Adipocyte (in vitro differentiated cells): ENCODE results near the gene CASTOR1.
A peak's percentile ranks its signal among the peaks of the same experiment; 100 is the strongest.

Experiments
- DNase-seq: peaks from one replicate; pipeline ENCODE4 v3.0.0-alpha.2; 2015; ENCODE audit warnings: low read depth
- H3K27me3 ChIP-seq: replicated peaks from 2 replicates; pipeline ENCODE4 v1.7.0; 2013; ENCODE audit warnings: mild to moderate bottlenecking, low read length, moderate library complexity; ENCODE audit not compliant: control insufficient read depth, insufficient read depth
- H3K36me3 ChIP-seq: 2 replicates; pipeline ENCODE4 v1.7.0; 2013; ENCODE audit warnings: low read length, mild to moderate bottlenecking, moderate library complexity; ENCODE audit not compliant: control insufficient read depth, insufficient read depth, severe bottlenecking
- H3K4me1 ChIP-seq: 2 replicates; pipeline ENCODE4 v1.7.0; 2013; ENCODE audit warnings: mild to moderate bottlenecking, low read length, moderate library complexity; ENCODE audit not compliant: control insufficient read depth, insufficient read depth
- H3K4me3 ChIP-seq: 2 replicates; pipeline ENCODE4 v1.7.0; 2013; ENCODE audit warnings: mild to moderate bottlenecking, low read length, moderate library complexity
- H3K9ac ChIP-seq: 2 replicates; pipeline ENCODE4 v1.7.0; 2013; ENCODE audit warnings: mild to moderate bottlenecking, low read length, moderate library complexity
- H3K9me3 ChIP-seq: 2 replicates; pipeline ENCODE4 v1.7.0; 2013; ENCODE audit warnings: mild to moderate bottlenecking, low read length, moderate library complexity; ENCODE audit not compliant: control insufficient read depth

CASTOR1 gene

DNA sequence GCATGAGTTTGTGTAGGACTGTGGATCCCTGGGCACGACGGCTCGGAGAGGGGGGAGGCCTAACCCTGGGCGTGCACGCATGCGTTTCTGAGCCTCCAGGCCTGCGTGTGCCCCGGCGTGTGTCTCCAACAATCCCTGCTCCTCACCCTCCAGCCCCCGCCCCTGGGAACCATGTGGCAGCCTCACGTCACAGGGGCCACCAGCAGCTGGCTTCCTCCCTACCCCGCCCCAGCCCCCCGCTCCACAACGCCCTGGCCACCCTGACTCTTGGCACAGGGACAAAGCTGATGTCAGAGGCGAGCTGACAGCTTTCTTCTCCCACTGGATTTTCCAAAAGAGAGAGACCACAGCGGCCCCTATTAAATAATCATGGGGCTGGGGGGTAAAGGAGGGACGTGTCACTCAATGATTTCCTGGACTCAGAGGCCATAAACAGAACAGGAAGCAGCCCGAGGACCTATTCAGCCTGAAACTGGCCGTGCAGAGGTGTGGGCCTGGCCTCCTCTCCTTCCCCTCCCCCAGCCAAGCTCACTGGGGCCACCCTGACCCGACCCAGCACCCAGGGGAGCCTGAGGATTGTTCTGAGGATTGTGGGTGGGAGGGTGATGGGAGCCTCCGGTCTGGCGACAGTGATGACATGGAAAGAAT lies 36.0 kb downstream of the CASTOR1 start:
- no peak for DNase-seq
- Histone ChIP-seq H3K4me1 (peaks cover 6% of the 10 kb centered on the region), H3K27me3 (no peaks in the 10 kb centered on the region), H3K4me3 (no peak overlapping the region), H3K36me3 (no peaks in the 10 kb centered on the region), H3K9me3 (no peaks in the 10 kb centered on the region), H3K9ac (no peak overlapping the region)

DNA sequence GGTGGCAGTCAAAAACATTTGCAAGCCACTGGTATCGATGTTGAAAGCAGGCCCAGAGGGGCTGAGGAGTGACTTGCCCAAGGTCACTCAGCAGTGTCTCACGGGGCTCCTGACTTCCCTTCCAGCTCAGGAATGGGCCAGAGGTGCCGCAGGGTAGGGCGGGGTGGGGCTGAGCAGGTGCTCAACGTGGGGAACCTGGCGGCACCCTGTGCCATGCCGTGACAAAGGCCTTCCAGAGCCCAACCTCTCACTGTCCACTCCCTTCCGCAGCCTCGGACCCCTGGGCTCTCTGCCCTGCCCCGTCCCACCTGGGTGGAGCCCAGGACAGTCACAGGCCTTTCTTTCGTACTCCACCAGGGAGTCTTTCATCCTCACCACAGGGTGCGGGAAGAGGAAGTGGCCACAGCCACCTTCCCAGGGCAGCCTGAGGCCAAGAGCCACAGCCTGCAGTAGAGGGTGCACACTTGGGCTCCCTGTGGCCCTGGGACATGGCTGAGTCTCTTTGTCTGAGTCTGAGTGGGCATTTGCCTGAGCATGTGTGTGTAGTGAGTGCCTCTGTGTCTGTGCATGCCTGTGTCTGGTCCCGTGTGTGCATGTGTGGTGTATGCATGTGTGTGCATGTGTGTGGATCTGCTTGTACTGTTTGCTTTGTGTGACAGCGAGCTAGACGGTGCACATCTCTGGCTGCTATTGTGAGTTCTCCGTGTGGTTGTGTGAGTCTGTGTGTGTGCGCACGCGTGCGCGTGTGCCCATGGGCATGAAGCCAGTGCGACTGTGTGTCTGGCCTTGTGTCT lies 36.7 kb downstream of the CASTOR1 start:
- Histone ChIP-seq H3K36me3 (no peaks in the 10 kb centered on the region), H3K4me1 (peaks cover 6% of the 10 kb centered on the region), H3K9ac (no peak overlapping the region), H3K27me3 (no peaks in the 10 kb centered on the region), H3K4me3 (no peak overlapping the region), H3K9me3 (no peaks in the 10 kb centered on the region)
- DNase-seq = no peak

DNA sequence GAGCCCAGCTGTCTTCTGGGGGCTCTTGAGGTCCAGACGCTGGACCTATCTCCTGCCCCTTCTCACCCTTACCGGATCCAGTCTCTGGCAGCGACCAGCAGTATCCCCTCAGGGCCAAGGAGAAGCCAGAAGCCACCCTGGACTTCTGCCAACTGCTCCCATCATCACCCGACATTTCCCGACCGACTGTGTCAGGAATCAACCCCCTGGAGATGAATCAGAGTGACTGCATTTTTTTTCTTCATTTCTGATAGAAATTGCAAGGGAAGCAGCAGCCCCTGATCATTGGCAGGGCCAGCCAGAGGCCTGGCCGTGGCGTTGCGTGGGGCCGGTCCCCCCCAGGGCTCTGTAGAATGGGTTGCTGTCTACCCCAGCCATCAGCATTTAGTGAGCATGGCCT lies 37.6 kb downstream of the CASTOR1 start:
- Histone ChIP-seq H3K27me3 (no peaks in the 10 kb centered on the region), H3K4me1 (peaks cover 6% of the 10 kb centered on the region), H3K9me3 (no peaks in the 10 kb centered on the region), H3K36me3 (no peaks in the 10 kb centered on the region), H3K9ac (no peak overlapping the region), H3K4me3 (no peak overlapping the region)
- peak; percentile 51 for DNase-seq

DNA sequence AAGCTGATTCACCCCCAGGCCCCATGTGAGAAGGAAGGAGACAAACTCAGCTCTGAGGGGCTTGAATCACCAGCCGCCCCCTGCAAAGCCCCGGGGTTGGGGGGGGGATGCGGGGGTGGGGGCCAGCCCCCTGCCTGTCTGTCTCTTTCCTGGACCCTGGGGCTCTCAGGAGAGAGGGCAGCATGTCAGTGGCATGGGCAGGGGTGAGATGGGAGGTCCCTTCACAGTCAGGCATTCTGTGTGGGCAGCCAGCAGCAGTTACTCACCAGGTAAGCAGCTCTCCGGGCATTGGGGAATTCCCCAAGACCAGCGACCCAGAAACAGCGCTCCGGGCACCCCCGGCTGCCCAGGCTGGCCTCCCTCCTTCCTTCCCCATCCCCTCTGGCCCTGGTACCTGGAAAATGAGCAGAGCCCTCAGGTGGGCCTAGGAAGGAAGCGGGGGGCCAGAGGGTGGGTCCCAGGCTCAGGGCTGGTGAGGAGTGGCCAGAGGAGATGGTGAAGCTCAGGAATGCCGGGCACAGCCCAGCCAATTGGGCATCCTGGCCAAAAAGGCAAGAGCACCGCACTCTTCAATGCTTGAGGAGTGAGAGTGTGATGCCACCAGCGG lies 38.5 kb downstream of the CASTOR1 start:
- H3K27me3 ChIP-seq = no peaks in the 10 kb centered on the region
- H3K9ac ChIP-seq = no peak overlapping the region
- H3K9me3 ChIP-seq = no peaks in the 10 kb centered on the region
- peaks cover 6% of the 10 kb centered on the region for H3K4me1 ChIP-seq
- peak; percentile 70 for DNase-seq
- no peak overlapping the region for H3K4me3 ChIP-seq
- H3K36me3 ChIP-seq = no peaks in the 10 kb centered on the region

DNA sequence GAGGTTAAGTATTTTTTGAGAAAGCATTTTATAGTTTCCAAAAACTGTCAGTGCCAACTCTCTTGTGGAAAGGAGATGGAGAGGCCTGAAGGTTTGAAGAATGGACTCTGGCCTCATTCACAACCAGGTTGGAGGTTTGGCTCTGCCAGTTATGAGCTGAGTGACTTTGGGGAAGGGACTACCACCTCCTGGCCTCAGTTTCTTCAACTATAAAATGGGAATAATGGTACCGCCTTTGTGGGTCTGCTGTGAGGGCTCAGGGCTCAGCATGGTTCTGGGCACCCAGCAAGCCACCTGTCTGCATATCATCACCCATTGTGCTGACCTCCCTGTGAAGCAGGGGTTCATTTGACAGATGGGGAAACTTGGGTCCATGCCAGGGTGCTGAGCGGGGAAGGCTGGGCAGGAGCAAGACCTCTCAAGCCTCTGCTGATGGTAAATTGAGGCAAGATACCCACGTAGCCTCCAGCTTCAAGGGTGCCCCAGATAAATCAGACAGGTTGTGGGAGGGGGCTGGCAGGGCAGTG lies 39.2 kb downstream of the CASTOR1 start:
- no peak for DNase-seq
- H3K4me1 ChIP-seq = peaks cover 10% of the 10 kb centered on the region

DNA sequence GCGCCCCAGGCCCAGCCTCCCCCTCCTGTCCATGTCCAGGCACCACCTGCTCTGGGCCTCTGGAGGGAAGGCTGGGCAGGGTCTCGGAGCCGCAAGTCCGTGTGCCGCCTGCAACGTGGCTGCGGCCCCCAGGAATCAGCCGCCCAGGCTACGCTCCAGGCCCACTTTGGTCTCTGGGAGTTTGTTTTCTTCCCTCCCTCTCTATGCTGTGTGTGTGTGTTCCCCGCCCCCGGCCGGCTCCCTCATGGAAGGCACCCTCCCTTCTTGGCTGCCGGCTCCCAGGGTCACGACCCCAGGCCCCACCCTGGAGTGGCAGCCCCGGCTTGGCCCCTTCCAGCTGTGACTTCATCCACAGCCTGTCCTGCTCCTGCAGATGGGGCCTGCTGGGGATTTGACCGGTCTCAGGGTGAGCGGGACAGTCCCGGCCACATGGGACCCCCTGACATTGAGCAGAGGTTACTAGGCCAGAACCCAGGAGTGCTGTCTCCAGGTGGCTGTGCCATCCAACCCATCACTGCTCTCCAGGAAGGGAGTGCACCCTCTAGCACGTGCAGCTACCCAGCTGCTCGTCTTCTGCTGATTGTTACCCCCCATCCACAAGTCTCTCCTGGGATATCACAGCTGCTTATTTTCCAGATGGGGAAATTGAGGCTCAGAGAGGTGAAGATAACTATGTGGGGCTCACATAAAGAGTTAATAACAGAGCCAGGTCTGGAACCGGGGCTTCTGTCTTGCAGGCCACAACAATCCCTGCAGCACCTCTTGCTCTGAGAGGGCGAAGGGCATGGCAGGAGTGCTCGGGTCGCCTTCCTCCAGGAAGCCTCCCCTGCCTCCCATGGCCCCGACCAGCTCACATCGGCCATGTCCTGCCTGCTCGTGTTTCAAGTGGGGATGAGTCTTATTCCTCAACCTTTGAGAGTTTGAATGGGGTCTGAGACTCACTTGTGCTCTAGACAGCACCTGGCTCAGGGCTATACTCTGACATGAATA lies 40.0 kb downstream of the CASTOR1 start:
- H3K4me1 ChIP-seq = peaks cover 13% of the 10 kb centered on the region
- no peaks in the 10 kb centered on the region for H3K9me3 ChIP-seq
- DNase-seq = peak; percentile 35
- H3K36me3 ChIP-seq = no peaks in the 10 kb centered on the region
- H3K4me3 ChIP-seq = no peak overlapping the region
- no peak overlapping the region for H3K9ac ChIP-seq
- H3K27me3 ChIP-seq = no peaks in the 10 kb centered on the region

More for the DNA sequence above, 39.2 kb downstream of the CASTOR1 start:
- no peak overlapping the region for H3K4me3 ChIP-seq
- H3K27me3 ChIP-seq = no peaks in the 10 kb centered on the region
- no peaks in the 10 kb centered on the region for H3K36me3 ChIP-seq
- H3K9ac ChIP-seq = no peak overlapping the region
- no peaks in the 10 kb centered on the region for H3K9me3 ChIP-seq

DNA sequence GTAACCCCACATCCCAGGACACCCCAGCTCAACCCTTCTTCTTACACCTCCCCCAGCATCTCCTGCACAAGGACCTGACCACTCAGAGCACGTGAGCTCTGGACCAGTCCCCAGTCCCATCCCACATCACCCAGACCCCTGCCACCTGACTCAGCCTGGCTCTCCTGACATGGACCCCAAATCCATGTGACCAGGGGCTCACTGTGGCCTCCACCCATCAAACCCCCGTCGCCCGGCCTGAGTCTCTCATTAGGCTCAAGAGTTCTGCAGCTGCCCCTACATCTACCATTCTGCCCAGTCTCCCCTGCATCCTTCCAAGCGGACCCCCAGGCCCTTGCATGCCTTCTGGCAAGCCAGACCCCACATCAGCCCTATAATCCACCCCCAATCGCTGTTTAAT lies 40.8 kb downstream of the CASTOR1 start:
- no peak for DNase-seq
- Histone ChIP-seq H3K36me3 (no peaks in the 10 kb centered on the region), H3K4me3 (no peak overlapping the region), H3K27me3 (no peaks in the 10 kb centered on the region), H3K9ac (no peak overlapping the region), H3K9me3 (no peaks in the 10 kb centered on the region), H3K4me1 (peaks cover 13% of the 10 kb centered on the region)

DNA sequence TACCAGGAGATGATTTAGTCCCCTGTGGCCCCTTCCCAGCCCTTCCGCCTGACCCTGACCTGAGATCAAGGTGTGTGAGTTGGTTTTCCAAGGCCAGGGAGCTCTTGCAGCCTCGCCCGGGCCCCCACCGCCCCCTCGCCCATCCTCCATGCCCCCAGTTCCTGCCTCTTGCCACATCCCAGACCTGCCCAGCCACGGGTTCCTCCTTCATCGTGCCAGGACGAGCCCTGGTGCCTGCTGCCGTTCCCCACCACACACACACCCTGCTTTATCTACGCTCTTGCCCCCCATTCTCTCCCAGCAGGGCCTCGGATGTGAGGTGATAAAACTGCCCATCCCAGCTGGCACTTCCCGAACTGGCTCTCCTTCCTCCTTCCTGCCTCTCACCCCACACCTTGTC lies 41.3 kb downstream of the CASTOR1 start:
- DNase-seq = no peak
- Histone ChIP-seq H3K9me3 (no peaks in the 10 kb centered on the region), H3K27me3 (no peaks in the 10 kb centered on the region), H3K36me3 (no peaks in the 10 kb centered on the region), H3K9ac (no peak overlapping the region), H3K4me1 (peaks cover 11% of the 10 kb centered on the region), H3K4me3 (no peak overlapping the region)

DNA sequence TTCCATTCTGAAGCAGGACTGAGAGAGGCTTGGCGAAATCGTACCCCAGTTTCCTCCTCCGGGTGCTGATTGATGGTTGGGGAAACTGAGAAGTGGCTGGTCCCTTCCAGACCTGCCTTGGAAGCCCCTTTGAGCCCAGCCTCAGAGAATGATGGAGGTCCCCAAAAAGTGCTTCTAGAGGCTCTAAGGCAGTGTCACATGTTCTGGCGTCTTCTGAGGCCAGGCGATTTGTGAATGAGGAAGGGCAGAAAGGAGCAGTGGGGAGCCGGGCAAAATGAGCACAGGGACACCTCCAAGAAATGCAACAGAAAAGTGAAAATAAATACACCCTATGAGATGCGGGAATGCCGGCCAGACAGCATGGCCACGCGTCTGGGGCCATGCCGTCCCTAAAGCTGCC lies 41.7 kb downstream of the CASTOR1 start:
- no peaks in the 10 kb centered on the region for H3K9me3 ChIP-seq
- peaks cover 11% of the 10 kb centered on the region for H3K4me1 ChIP-seq
- H3K36me3 ChIP-seq = no peaks in the 10 kb centered on the region
- no peaks in the 10 kb centered on the region for H3K27me3 ChIP-seq
- DNase-seq = no peak
- no peak overlapping the region for H3K9ac ChIP-seq
- no peak overlapping the region for H3K4me3 ChIP-seq

DNA sequence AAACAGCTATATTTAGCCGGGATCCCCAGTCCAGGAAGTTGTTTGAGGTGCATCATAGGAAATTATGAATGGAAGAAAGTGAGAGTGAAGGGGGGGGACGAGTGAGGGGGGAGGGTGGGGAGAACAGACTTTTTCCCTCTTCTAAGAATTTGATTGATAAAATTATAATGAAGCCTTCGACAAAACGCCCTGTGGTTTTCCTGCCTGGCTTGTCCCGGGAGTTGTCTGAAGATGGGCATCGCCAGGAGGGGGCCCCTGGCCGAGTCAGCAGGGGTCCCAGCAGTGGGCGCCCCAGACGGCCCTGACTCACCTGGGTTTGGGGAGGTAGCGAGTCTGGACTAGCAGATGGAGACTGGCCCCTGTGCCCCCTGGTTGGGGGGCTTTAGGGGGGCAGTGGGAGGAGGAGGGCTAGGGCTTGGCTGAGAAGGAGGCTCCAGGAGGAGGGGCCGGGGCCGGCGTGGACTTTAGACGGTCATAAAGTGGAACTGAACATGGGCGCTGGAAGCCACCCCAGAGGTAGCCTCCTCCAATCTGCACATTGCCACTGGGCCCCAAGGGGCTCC lies 42.4 kb downstream of the CASTOR1 start:
- H3K4me3 ChIP-seq = peak overlapping the region; percentile 80

More for the DNA sequence above, 42.4 kb downstream of the CASTOR1 start:
- Histone ChIP-seq H3K27me3 (no peaks in the 10 kb centered on the region), H3K4me1 (peaks cover 11% of the 10 kb centered on the region), H3K36me3 (no peaks in the 10 kb centered on the region), H3K9me3 (no peaks in the 10 kb centered on the region), H3K9ac (no peak overlapping the region)
- DNase-seq = no peak
